ENCODE data around the gene SAMD4B. TPM values are rescaled to one million over a fixed set of nuclear protein-coding genes. Genes with fewer than 3 reads are reported as not detected.

The SAMD4B gene
- total and polyA plus RNA-seq, 2 donors from 2014 or later = 92.9 to 100 TPM

GRCh38 chr19:39372047-39372802 lies 30.0 kb downstream of the SAMD4B start:
- peak overlapping the region in 2 of 3 donors; percentile 5 to 49 for H3K9ac ChIP-seq (ENCODE audit: low read length in 3 of 3)
- intact Hi-C loops (cut with DNase I) = no loop called here
- H3K4me3 ChIP-seq (ENCODE audit: low read length in 3 of 3) = no peak overlapping the region
- H3K4me1 ChIP-seq (ENCODE audit: control insufficient read depth in 2 of 3, insufficient read depth in 2 of 3, low read depth in 1 of 3, low read length in 3 of 3) = peaks cover 0 to 16% (median 10%) of the 10 kb centered on the region in 3 donors
- DNase-seq (peak in 4 of 5 donors; percentile 57 to 93 (median 76)), FAIRE-seq (no peak)
- TF ChIP-seq CTCF (IDR thresholded peaks at IDR 0.05; ENCODE audit: borderline replicate concordance, extremely low read depth, insufficient read depth) = no peak
- H3K36me3 ChIP-seq (ENCODE audit: control insufficient read depth in 2 of 3, insufficient read depth in 3 of 3, low read length in 3 of 3) = peaks cover 8 to 41% (median 35%) of the 10 kb centered on the region in 3 donors
- peak overlapping the region; percentile 78 for H3K27ac ChIP-seq (ENCODE audit: low read depth in 2 of 2, low read length in 2 of 2)
- no peaks in the 10 kb centered on the region for H3K27me3 ChIP-seq (ENCODE audit: control insufficient read depth, insufficient read depth, low read length)
- H3K9me3 ChIP-seq (ENCODE audit: control insufficient read depth in 2 of 3, insufficient read depth in 1 of 3, low read length in 3 of 3) = no peaks in the 10 kb centered on the region

GRCh38 chr19:39372941-39373340 lies 30.7 kb downstream of the SAMD4B start:
- no peak for FAIRE-seq
- no peak for TF ChIP-seq CTCF (IDR thresholded peaks at IDR 0.05; ENCODE audit: borderline replicate concordance, extremely low read depth, insufficient read depth)
- Histone ChIP-seq H3K9me3 (ENCODE audit: control insufficient read depth in 2 of 3, insufficient read depth in 1 of 3, low read length in 3 of 3) (no peaks in the 10 kb centered on the region), H3K27ac (ENCODE audit: low read depth in 2 of 2, low read length in 2 of 2) (peak overlapping the region; percentile 78), H3K36me3 (ENCODE audit: control insufficient read depth in 2 of 3, insufficient read depth in 3 of 3, low read length in 3 of 3) (peaks cover 10 to 48% (median 41%) of the 10 kb centered on the region in 3 donors), H3K4me1 (ENCODE audit: control insufficient read depth in 2 of 3, insufficient read depth in 2 of 3, low read depth in 1 of 3, low read length in 3 of 3) (peaks cover 0 to 20% (median 10%) of the 10 kb centered on the region in 3 donors), H3K9ac (ENCODE audit: low read length in 3 of 3) (peak overlapping the region in 2 of 3 donors; percentile 5 to 49), H3K4me3 (ENCODE audit: low read length in 3 of 3) (no peak overlapping the region), H3K27me3 (ENCODE audit: control insufficient read depth, insufficient read depth, low read length) (no peaks in the 10 kb centered on the region)
- intact Hi-C loops (cut with DNase I) = no loop called here
- DNase-seq = no peak

- FAIRE-seq = no peak
- no peak overlapping the region for H3K27ac ChIP-seq (ENCODE audit: low read depth in 2 of 2, low read length in 2 of 2)
- H3K9me3 ChIP-seq (ENCODE audit: control insufficient read depth in 2 of 3, insufficient read depth in 1 of 3, low read length in 3 of 3) = no peaks in the 10 kb centered on the region
- peaks cover 5 to 66% (median 48%) of the 10 kb centered on the region in 3 donors for H3K36me3 ChIP-seq (ENCODE audit: control insufficient read depth in 2 of 3, insufficient read depth in 3 of 3, low read length in 3 of 3)
- H3K4me1 ChIP-seq (ENCODE audit: control insufficient read depth in 2 of 3, insufficient read depth in 2 of 3, low read depth in 1 of 3, low read length in 3 of 3) = peaks cover 0 to 20% (median 10%) of the 10 kb centered on the region in 3 donors
- no peak overlapping the region for H3K9ac ChIP-seq (ENCODE audit: low read length in 3 of 3)
- no peak overlapping the region for H3K4me3 ChIP-seq (ENCODE audit: low read length in 3 of 3)
- no peaks in the 10 kb centered on the region for H3K27me3 ChIP-seq (ENCODE audit: control insufficient read depth, insufficient read depth, low read length)
- DNase-seq = no peak
- intact Hi-C loops (cut with DNase I) = no loop called here
- TF ChIP-seq CTCF (IDR thresholded peaks at IDR 0.05; ENCODE audit: borderline replicate concordance, extremely low read depth, insufficient read depth) = no peak
Observed at GRCh38 chr19:39375929-39376328, 33.7 kb downstream of the SAMD4B start.
